Measurements from ENCODE around the gene PRPF31. TPM values are rescaled to one million over a fixed set of nuclear protein-coding genes. Genes with fewer than 3 reads are reported as not detected.

PRPF31 gene
- polyA plus RNA-seq, 1 experiment, result 28.7 TPM

GRCh38 chr19:54173951-54174834 is 58.6 kb downstream of the PRPF31 start:
- CTCF ChIA-PET, result interaction anchor here (1.5 kb wide), 1 partner anchor 15 kb away, joined by 4 read pairs; the partner anchor contains the start of gene LENG1
- no peak for DNase-seq (ENCODE audit: low read depth, low spot score)
- H3K27ac ChIP-seq (ENCODE audit: low read depth, low read length), result no peak overlapping the region

DNA sequence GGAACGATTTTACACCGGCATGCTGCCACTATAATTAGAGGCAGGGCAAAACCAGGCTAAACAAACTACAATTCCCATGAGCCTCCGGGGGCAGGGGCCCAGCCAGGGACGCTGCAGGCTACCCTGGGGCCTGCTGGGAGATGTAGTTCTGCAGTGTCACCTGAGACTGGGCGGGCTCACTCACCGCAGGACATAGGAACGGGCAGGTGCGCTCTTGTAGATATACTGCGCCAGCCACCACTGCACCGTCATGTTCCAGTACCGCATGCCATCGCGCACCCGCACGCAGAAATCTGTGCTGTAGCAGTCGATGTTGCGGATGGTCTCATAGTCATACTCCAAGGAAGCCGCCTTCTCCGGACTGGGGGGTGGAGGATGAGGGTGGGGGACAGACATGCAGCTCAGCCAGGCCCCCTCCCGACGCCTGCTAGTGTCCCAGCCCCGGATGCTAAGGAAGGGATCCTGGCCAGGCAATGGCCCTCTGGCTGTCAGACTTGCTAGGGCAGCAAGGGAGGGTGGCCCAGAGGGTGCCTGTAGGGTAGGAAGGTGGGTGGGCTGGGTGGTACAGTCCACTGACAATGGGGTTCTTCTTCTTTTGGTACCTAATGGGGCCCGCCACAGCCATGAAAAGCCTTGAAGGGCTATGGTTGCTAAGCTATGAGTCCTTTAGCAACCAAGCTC is 63.2 kb downstream of the PRPF31 start:
- Histone ChIP-seq H3K27ac (ENCODE audit: low read depth, low read length) (no peak overlapping the region), H3K27me3 (ENCODE audit: control insufficient read depth, insufficient read depth, low read length) (no peaks in the 10 kb centered on the region), H3K9me3 (ENCODE audit: control insufficient read depth, insufficient read depth, low read length) (no peaks in the 10 kb centered on the region), H3K4me3 (ENCODE audit: low read depth, low read length) (no peak overlapping the region)
- no peak for DNase-seq (ENCODE audit: low read depth, low spot score)
- ChIA-PET POLR2A (no interaction called here), CTCF (interaction anchor here (1.3 kb wide), 1 partner anchor 11 kb away, joined by 4 read pairs; the partner anchor contains the start of gene MBOAT7)
- no peak for TF ChIP-seq CTCF (IDR thresholded peaks at IDR 0.05; ENCODE audit: low read depth, low read length)

More at GRCh38 chr19:54173951-54174834, 58.6 kb downstream of the PRPF31 start:
- TF ChIP-seq CTCF (IDR thresholded peaks at IDR 0.05; ENCODE audit: low read depth, low read length), result no peak
- no peaks in the 10 kb centered on the region for H3K9me3 ChIP-seq (ENCODE audit: control insufficient read depth, insufficient read depth, low read length)
- POLR2A ChIA-PET, result interaction anchor here (0.6 to 1.0 kb wide), 2 partner anchors 15 to 27 kb away, joined by 3 to 5 read pairs; partner anchors contain the start of gene MBOAT7
- no peak overlapping the region for H3K4me3 ChIP-seq (ENCODE audit: low read depth, low read length)
- no peaks in the 10 kb centered on the region for H3K27me3 ChIP-seq (ENCODE audit: control insufficient read depth, insufficient read depth, low read length)

DNA sequence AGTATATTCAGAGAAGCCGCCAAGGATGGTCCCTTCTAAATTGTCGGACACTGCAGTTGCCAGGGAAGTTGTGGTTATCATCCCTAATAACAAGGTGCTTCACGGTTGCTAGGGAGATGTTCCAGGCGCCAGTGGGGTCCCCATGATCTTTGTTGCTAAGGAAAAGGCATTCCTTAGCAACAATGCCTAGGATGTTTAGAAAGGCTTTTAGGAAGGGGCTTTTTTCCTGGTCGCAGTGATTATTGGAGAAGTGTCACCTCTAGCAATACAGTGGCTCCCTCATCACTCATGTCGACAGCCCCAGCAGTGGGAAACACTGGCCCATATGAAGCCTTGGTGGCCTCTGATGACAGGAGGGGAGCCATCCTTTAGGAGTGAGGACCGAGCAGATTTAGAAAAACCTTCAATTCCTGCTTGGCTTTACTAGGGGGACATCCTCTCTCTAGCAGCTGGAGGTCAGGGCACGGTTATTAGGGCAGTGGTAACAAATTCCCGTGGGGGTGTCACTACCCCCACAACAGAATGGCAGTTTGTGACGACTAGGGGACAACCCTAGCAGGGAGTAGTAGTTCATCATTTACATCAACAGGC is 63.8 kb downstream of the PRPF31 start:
- CTCF ChIA-PET, result interaction anchor here (0.6 to 1.3 kb wide), 3 partner anchors 9 to 48 kb away, joined by 3 to 4 read pairs (median 4); partner anchors contain the start of gene MBOAT7
- Histone ChIP-seq H3K27ac (ENCODE audit: low read depth, low read length) (no peak overlapping the region), H3K4me3 (ENCODE audit: low read depth, low read length) (no peak overlapping the region), H3K27me3 (ENCODE audit: control insufficient read depth, insufficient read depth, low read length) (no peaks in the 10 kb centered on the region), H3K9me3 (ENCODE audit: control insufficient read depth, insufficient read depth, low read length) (no peaks in the 10 kb centered on the region)
- POLR2A ChIA-PET, result interaction anchor here (0.8 to 0.9 kb wide), 2 partner anchors 12 to 22 kb away, joined by 3 to 4 read pairs; no protein-coding TSS in a partner anchor
- no peak for TF ChIP-seq CTCF (IDR thresholded peaks at IDR 0.05; ENCODE audit: low read depth, low read length)
- DNase-seq (ENCODE audit: low read depth, low spot score), result no peak

DNA sequence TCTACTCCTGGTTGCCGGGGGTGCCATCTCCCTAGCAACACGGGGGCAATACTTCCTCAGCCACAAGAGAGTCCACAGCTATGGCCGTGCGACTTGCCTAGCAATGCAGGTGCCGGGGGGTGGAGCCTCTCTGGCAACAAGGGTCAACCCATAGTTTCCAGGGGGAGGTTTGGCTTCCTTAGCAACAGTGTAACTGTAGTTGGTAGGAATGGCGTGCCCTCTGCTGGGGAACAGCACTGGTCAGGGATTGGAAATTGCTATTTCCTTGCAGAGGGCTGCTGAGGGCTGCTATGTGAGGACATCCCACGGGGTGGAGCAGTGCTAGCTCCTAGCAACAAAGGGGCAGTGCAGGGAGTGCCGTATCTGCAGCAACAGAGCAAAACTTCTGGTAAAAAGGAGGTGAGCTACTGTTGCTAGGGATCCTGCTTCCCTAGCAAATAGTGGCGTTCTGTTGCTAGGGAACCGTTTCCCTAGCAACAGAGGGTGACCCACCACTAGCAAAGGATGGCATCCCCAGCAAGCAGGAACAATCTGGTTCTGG is 64.4 kb downstream of the PRPF31 start:
- CTCF ChIA-PET, result interaction anchor here (0.6 to 1.8 kb wide), 4 partner anchors 9 to 48 kb away, joined by 3 to 6 read pairs (median 4); partner anchors contain the start of gene MBOAT7
- DNase-seq (ENCODE audit: low read depth, low spot score), result no peak
- Histone ChIP-seq H3K27ac (ENCODE audit: low read depth, low read length) (no peak overlapping the region), H3K27me3 (ENCODE audit: control insufficient read depth, insufficient read depth, low read length) (no peaks in the 10 kb centered on the region), H3K4me3 (ENCODE audit: low read depth, low read length) (no peak overlapping the region), H3K9me3 (ENCODE audit: control insufficient read depth, insufficient read depth, low read length) (no peaks in the 10 kb centered on the region)
- POLR2A ChIA-PET, result interaction anchor here (0.8 to 0.9 kb wide), 2 partner anchors 12 to 21 kb away, joined by 3 to 4 read pairs; no protein-coding TSS in a partner anchor
- TF ChIP-seq CTCF (IDR thresholded peaks at IDR 0.05; ENCODE audit: low read depth, low read length), result peak; percentile 42

Data from AG04450 (cell line).